Measurements from ENCODE around the gene CTAGE6. TPM values are rescaled to one million over a fixed set of nuclear protein-coding genes. Genes with fewer than 3 reads are reported as not detected.
"Not testable (repeated sequence)": the region's sequence is repeated elsewhere in the genome, so short reads cannot be mapped to it uniquely, and the experiment has no call there.

Gene CTAGE6
- total RNA-seq, 2 experiments from 2014 or later = 0.11 to 0.34 TPM

- H3K36me3 ChIP-seq (ENCODE audit: insufficient read depth, low read length); H3K27me3 Mint-ChIP-seq; H3K9me3 ChIP-seq (ENCODE audit: control insufficient read depth in 1 of 2, insufficient read depth in 1 of 2, low read length in 2 of 2); H3K36me3 Mint-ChIP-seq (ENCODE audit: low read depth); H3K27me3 ChIP-seq (ENCODE audit: control insufficient read depth in 1 of 2, insufficient read depth in 2 of 2, low read length in 2 of 2); DNase-seq; H3K4me1 ChIP-seq (ENCODE audit: insufficient read depth, low read length); CTCF ChIA-PET; POLR2A ChIA-PET; H3K4me3 Mint-ChIP-seq; H3K27ac Mint-ChIP-seq; H3K4me3 ChIP-seq (ENCODE audit: low read length); ATAC-seq (ENCODE audit: poor library complexity); H3K4me1 Mint-ChIP-seq (ENCODE audit: low read depth); H3K27ac ChIP-seq (ENCODE audit: low read depth in 1 of 2, low read length in 2 of 2); H3K9me3 Mint-ChIP-seq; intact Hi-C loops (cut with DNase I, micrococcal nuclease): not testable (repeated sequence)
These were observed 45.1 kb downstream of the CTAGE6 start for GRCh38 chr7:143712381-143712780.

GRCh38 chr7:143711727-143712324, 45.7 kb downstream of the CTAGE6 start:
- H3K9me3 Mint-ChIP-seq; H3K36me3 Mint-ChIP-seq (ENCODE audit: low read depth); ATAC-seq (ENCODE audit: poor library complexity); POLR2A ChIA-PET; H3K27me3 ChIP-seq (ENCODE audit: control insufficient read depth in 1 of 2, insufficient read depth in 2 of 2, low read length in 2 of 2); H3K4me3 Mint-ChIP-seq; H3K4me1 ChIP-seq (ENCODE audit: insufficient read depth, low read length); DNase-seq; H3K9me3 ChIP-seq (ENCODE audit: control insufficient read depth in 1 of 2, insufficient read depth in 1 of 2, low read length in 2 of 2); H3K4me1 Mint-ChIP-seq (ENCODE audit: low read depth); H3K36me3 ChIP-seq (ENCODE audit: insufficient read depth, low read length); intact Hi-C loops (cut with DNase I, micrococcal nuclease); H3K4me3 ChIP-seq (ENCODE audit: low read length); H3K27ac ChIP-seq (ENCODE audit: low read depth in 1 of 2, low read length in 2 of 2); H3K27me3 Mint-ChIP-seq; CTCF ChIA-PET; H3K27ac Mint-ChIP-seq: not testable (repeated sequence)

- intact Hi-C loops (cut with DNase I, micrococcal nuclease); H3K36me3 ChIP-seq (ENCODE audit: insufficient read depth, low read length); H3K9me3 Mint-ChIP-seq; H3K9me3 ChIP-seq (ENCODE audit: control insufficient read depth in 1 of 2, insufficient read depth in 1 of 2, low read length in 2 of 2); H3K27me3 ChIP-seq (ENCODE audit: control insufficient read depth in 1 of 2, insufficient read depth in 2 of 2, low read length in 2 of 2); H3K27me3 Mint-ChIP-seq; H3K27ac Mint-ChIP-seq; POLR2A ChIA-PET; H3K4me3 Mint-ChIP-seq; H3K27ac ChIP-seq (ENCODE audit: low read depth in 1 of 2, low read length in 2 of 2); H3K4me3 ChIP-seq (ENCODE audit: low read length); H3K4me1 ChIP-seq (ENCODE audit: insufficient read depth, low read length); ATAC-seq (ENCODE audit: poor library complexity); DNase-seq; H3K36me3 Mint-ChIP-seq (ENCODE audit: low read depth); CTCF ChIA-PET; H3K4me1 Mint-ChIP-seq (ENCODE audit: low read depth): not testable (repeated sequence)
These were observed 47.6 kb downstream of the CTAGE6 start for GRCh38 chr7:143709895-143710294.

Other genes with a start within 250 kb of the CTAGE6 start
- gene CTAGE15, start 185.9 kb downstream of the CTAGE6 start, total RNA-seq = under 1 TPM; 0.25 to 0.47 TPM
- gene TCAF2, start 136.7 kb downstream of the CTAGE6 start, total RNA-seq = 10 to 100 TPM; 29.6 to 30.2 TPM
- gene TCAF1, start 144.5 kb upstream of the CTAGE6 start, total RNA-seq = 1 to 10 TPM; 7.7 to 8.6 TPM
- gene OR2F2, start 177.5 kb upstream of the CTAGE6 start, total RNA-seq = not detected
- not detected for gene OR2F1, start 197.1 kb upstream of the CTAGE6 start, total RNA-seq
- not detected for gene OR6B1, start 242.6 kb upstream of the CTAGE6 start, total RNA-seq